Activated CD4-positive, alpha-beta T cell treated with anti-CD3 and anti-CD28 coated beads, Interleukin-2, amount 50 U/mL, for 4 hours (primary cell): ENCODE data around the gene TSSC4.

ENCODE experiments used
- DNase-seq, 2 experiments: peaks; one replicate each; pipeline ENCODE4 v3.0.0-alpha.2; 2020

TSSC4 gene

GRCh38 chr11:2369896-2370295 is 30.7 kb upstream of the TSSC4 start:
- DNase-seq, result no peak

- DNase-seq, result no peak
Observed at GRCh38 chr11:2374456-2375201, 25.9 kb upstream of the TSSC4 start.

GRCh38 chr11:2375341-2375853 is 25.2 kb upstream of the TSSC4 start:
- no peak for DNase-seq

- no peak for DNase-seq
Observed at GRCh38 chr11:2375964-2376551, 24.5 kb upstream of the TSSC4 start.

GRCh38 chr11:2376751-2377451 is 23.6 kb upstream of the TSSC4 start, which contains the start of gene CD81:
Gene CD81 (plus strand): TSS chr11:2377310. CDS start chr11:2377550, 240 bp downstream.
- peak; percentile 42 to 55 for DNase-seq

- peak; percentile 60 to 63 for DNase-seq
Observed at GRCh38 chr11:2377511-2378443, 22.8 kb upstream of the TSSC4 start.

- no peak for DNase-seq
Observed at GRCh38 chr11:2378527-2379210, 21.9 kb upstream of the TSSC4 start.

- DNase-seq, result no peak
Observed at GRCh38 chr11:2379466-2380174, 20.9 kb upstream of the TSSC4 start.

GRCh38 chr11:2380396-2380795 is 20.2 kb upstream of the TSSC4 start:
- no peak for DNase-seq

- no peak for DNase-seq
Observed at GRCh38 chr11:2380807-2381350, 19.7 kb upstream of the TSSC4 start.

GRCh38 chr11:2381494-2382128 is 18.9 kb upstream of the TSSC4 start:
- DNase-seq, result no peak

- DNase-seq, result no peak
Observed at GRCh38 chr11:2382129-2382517, 18.4 kb upstream of the TSSC4 start.

- DNase-seq, result no peak
Observed at GRCh38 chr11:2382936-2383851, 17.4 kb upstream of the TSSC4 start.

- no peak for DNase-seq
Observed at GRCh38 chr11:2383852-2384804, 16.4 kb upstream of the TSSC4 start.

- DNase-seq, result no peak
Observed at GRCh38 chr11:2385156-2386151, 15.1 kb upstream of the TSSC4 start.

GRCh38 chr11:2386591-2386990 is 14.0 kb upstream of the TSSC4 start:
- no peak for DNase-seq
